Measurements from ENCODE around the gene ACBD6.
A peak's percentile ranks its signal among the peaks of the same experiment; 100 is the strongest.
"Not testable (repeated sequence)": the region's sequence is repeated elsewhere in the genome, so short reads cannot be mapped to it uniquely, and the experiment has no call there.

ACBD6 gene

GRCh38 chr1:180415985-180416633, 86.3 kb downstream of the ACBD6 start:
- peak; percentile 43; the same call in 1 of the 2 replicates for TF ChIP-seq CTCF (IDR thresholded peaks at IDR 0.05; ENCODE audit: low read depth, low read length)
- H3K4me3 ChIP-seq (ENCODE audit: low read depth, low read length) = no peak overlapping the region

GRCh38 chr1:180415236-180415848, 87.0 kb downstream of the ACBD6 start:
- no peak overlapping the region for H3K4me3 ChIP-seq (ENCODE audit: low read depth, low read length)
- no peak for TF ChIP-seq CTCF (IDR thresholded peaks at IDR 0.05; ENCODE audit: low read depth, low read length)

- TF ChIP-seq CTCF (IDR thresholded peaks at IDR 0.05; ENCODE audit: low read depth, low read length) = no peak
- no peak overlapping the region for H3K4me3 ChIP-seq (ENCODE audit: low read depth, low read length)
Observed at GRCh38 chr1:180412583-180412982, 89.8 kb downstream of the ACBD6 start.

- not testable (repeated sequence) for H3K4me3 ChIP-seq (ENCODE audit: low read depth, low read length)
Observed at GRCh38 chr1:180408128-180408527, 94.2 kb downstream of the ACBD6 start.

- no peak for TF ChIP-seq CTCF (IDR thresholded peaks at IDR 0.05; ENCODE audit: low read depth, low read length)
- H3K4me3 ChIP-seq (ENCODE audit: low read depth, low read length) = no peak overlapping the region
Observed at GRCh38 chr1:180407051-180407450, 95.3 kb downstream of the ACBD6 start.

- H3K4me3 ChIP-seq (ENCODE audit: low read depth, low read length) = no peak overlapping the region
- no peak for TF ChIP-seq CTCF (IDR thresholded peaks at IDR 0.05; ENCODE audit: low read depth, low read length)
Observed at GRCh38 chr1:180402551-180402950, 99.8 kb downstream of the ACBD6 start.

GRCh38 chr1:180402001-180402400, 100.4 kb downstream of the ACBD6 start:
- TF ChIP-seq CTCF (IDR thresholded peaks at IDR 0.05; ENCODE audit: low read depth, low read length) = no peak
- no peak overlapping the region for H3K4me3 ChIP-seq (ENCODE audit: low read depth, low read length)

- no peak for TF ChIP-seq CTCF (IDR thresholded peaks at IDR 0.05; ENCODE audit: low read depth, low read length)
- no peak overlapping the region for H3K4me3 ChIP-seq (ENCODE audit: low read depth, low read length)
Observed at GRCh38 chr1:180397175-180397574, 105.2 kb downstream of the ACBD6 start.
